GM19395 (cell line): ENCODE results near the gene TSPAN11.
"Not testable (repeated sequence)": the region's sequence is repeated elsewhere in the genome, so short reads cannot be mapped to it uniquely, and the experiment has no call there.

ENCODE experiments used
- ATAC-seq: cut with Tn5 transposase; IDR thresholded peaks from one replicate; pipeline ENCODE4 v1.9.1; 2021; ENCODE audit warnings: mild to moderate bottlenecking, moderate library complexity; ENCODE audit not compliant: unreplicated experiment

Gene TSPAN11

GRCh38 chr12:31017535-31017934, 91.0 kb downstream of the TSPAN11 start:
- ATAC-seq: no peak

DNA sequence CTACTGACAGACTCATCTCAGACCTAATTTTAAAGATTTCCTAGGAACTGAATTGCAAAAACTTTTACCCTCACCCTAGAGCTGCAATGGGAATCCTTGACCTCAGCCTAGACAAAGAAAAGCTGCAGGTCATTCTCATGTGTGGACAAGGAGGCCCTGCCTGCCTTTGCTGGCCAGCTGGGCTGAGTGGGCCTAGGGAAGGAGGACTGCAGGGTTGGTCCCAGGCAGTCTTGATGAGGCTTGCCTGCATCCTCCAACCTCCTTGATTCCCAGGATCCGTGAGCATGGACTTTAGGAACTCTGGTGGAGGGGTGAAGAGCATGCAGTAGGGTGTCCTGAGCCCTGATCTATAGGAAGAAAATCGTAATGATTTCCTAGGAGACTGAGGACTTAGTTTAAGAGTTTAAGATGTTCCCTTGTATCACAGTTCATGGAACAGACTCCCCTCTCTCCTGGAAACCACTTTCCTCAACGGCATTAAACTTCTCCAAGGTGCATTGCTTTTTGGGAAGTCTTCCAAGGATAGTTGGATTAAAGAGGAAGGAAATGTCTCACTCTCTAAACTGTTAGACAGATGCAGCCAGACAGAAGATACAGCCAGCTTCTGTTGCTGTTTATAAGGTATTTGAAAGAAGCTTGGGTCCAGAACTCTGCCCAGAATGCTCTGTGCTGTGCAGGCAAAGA, 91.7 kb downstream of the TSPAN11 start:
- no peak for ATAC-seq

DNA sequence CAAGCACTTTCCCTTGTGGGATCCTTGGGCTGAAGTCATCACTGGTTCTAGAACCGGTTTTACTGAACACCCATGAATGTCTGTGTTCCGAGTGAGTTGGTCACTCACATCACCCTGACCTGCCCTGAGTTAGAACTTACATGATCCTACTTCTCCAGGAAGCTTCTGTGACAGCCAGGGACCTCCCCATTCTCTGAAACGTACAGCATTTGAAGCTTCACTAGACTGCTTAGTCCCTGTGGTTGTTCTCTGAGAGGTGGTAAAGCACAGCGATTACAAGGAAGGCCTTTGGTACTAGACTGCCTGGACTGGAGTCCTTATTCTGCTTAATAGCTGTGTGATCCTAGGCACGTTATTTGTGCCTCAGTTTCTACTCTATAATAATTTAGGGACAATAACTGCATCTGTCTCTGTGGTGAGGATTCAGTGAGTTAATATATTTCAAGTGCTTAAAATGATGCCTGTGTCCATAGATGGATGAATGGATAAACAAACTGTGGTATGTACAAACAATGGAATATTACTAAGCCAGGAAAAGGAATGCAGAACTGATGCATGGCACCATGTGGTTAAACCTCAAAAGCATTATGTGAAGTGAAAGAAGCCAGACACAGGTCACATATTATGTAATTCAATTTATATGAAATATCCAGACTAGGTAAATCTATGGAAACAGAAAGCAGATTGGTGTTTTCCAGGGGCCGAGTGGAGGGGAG, 92.4 kb downstream of the TSPAN11 start:
- ATAC-seq: no peak

DNA sequence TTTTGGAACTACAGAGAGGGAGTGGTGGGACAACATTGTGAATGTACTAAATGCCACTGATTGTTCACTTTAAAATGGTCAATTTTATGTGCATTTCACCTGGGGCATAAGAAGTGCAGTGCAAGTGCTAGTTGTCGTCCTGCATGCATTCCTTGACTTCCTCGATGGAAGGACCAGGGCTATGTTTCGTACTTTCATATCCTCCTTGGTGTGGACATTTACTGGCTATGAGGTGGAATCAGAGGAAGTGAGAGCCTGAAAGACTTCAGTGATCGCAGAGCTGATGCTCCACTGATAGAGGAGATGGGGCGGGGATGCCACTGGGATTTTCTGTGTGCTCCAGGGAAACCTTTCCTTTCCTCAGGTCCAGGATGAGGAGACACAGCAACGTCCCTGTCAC, 93.0 kb downstream of the TSPAN11 start:
- ATAC-seq: no peak

- no peak for ATAC-seq
Measured at GRCh38 chr12:31019976-31020375, 93.4 kb downstream of the TSPAN11 start.

- no peak for ATAC-seq
Measured at GRCh38 chr12:31020385-31021166, 94.0 kb downstream of the TSPAN11 start.

DNA sequence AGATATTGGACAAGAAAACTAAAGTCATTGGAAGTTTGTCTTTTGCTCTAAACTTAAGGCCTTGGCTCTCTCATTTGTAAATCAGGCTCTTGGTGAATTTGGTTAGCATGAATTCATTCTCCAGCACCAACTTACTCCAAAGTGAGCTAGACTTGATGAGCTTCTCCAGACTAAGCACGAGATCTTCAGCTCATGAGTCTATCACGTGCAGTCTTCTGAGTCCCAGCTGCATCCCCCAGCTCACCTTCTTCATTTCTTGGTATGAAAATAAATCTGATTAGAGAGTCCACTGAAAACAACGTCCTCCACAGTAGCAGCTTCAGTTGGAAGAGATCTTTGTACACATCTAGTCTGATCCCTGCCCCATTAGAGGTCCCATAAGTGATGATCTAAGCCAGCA, 94.6 kb downstream of the TSPAN11 start:
- ATAC-seq: no peak

- no peak for ATAC-seq
Measured at GRCh38 chr12:31021809-31022494, 95.4 kb downstream of the TSPAN11 start.

GRCh38 chr12:31023271-31023724, 96.8 kb downstream of the TSPAN11 start:
- ATAC-seq: no peak

DNA sequence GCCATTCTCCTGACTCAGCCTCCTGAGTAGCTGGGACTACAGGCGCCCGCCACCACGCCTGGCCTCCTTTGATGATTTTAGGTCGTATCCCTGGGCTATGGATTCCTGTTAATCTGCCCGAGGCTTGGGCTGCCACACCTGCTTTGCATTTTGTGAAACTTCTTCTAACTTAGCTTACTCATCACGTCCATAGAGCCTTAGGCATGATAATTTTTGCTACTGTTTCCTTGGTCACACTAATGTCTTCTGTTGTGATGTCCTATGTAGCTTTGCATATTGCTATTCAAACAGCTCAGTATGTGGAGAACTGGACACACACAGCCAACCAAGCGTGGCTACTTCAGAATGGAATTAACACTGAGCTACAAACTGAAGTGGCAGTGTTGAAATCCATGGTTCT, 99.7 kb downstream of the TSPAN11 start:
- ATAC-seq: no peak

DNA sequence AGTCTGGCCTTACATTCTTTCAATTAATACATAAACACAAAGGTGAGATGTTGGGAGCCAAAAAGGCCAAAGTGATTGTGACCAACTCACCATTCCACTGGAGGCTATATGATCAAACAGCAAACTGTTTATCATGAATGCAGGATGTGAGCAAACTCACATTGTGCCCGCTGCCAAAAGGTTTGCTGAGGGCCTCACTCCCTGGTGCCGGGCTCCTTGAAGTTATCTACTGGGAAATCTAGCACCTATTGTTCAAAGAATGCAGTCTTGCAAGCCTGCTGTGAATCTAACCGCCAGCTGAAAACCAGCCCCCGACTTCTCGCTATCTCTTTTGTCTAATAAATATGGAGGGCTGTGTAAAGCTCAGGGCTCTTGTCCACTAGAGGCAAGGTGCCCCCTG, 100.5 kb downstream of the TSPAN11 start:
- ATAC-seq: not testable (repeated sequence)

GRCh38 chr12:31029468-31029867, 102.9 kb downstream of the TSPAN11 start:
- no peak for ATAC-seq

DNA sequence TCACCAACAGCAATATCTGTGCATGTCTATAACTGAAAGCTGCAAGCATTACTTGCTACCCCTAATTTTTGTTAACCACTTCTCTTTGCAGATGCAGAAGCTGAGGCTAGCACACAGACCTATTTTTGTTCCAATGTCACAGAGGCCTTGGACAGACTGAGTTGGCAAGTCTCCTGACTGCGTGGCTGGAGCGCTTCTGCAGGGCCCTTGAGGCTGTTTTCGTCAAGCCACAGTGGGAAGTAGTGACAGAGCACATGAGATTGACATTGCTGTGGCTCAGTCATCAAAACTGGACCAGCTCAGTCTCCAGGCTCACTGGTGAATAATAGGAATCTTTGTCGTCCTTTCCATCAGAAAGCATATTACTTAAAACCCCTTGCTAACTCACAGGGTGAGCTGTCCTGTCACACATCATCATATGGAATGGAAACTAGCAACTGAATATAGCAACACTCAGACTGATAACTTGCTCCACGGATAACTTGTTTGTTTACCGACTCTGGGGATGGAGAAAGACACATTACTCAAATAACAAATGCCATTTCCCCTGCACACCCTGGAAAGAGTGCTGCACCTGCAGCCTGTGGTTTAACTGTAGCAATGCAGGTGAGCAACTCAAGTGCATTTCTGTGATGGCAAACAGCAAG, 103.5 kb downstream of the TSPAN11 start:
- no peak for ATAC-seq

DNA sequence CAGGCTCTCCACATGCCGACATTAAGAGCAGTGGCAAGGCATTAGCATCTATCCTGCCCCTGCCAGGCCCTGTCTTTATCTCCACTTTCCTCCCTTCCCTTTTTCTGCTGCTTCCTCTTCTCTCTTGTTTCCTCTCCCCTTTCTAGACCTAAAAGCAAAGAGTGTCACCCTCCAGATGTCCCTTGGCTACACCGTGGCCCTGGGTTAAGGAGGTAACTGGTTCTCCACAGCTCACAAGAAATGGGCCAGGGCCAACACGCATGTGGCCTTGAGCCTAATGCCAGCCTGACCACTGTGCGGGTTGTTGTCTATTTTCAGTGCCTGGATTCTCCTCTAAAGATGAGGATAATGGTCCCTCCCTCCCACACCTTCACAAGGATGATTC, 105.4 kb downstream of the TSPAN11 start:
- ATAC-seq: no peak

- ATAC-seq: no peak
Measured at GRCh38 chr12:31033146-31033545, 106.6 kb downstream of the TSPAN11 start.

DNA sequence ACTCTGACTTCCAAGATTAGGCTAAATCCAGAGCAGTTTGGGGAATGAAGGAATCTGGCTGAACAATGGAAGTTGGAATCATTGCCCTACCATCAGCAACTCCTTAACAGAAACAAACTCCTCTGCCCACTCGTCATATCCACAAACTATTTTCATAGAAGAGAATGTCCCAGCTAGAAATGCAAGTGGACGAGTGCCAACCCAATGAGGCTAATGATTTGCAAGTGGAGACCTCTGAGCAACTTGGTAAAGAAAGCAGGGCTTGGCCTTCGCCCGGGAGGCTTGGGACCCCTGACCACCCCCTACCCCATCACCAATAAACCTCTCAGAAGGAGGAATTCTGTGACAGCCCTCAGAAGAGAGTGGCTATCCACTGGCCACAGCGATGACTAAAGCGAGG, 107.1 kb downstream of the TSPAN11 start:
- no peak for ATAC-seq

GRCh38 chr12:31034372-31034771, 107.8 kb downstream of the TSPAN11 start:
- ATAC-seq: no peak

DNA sequence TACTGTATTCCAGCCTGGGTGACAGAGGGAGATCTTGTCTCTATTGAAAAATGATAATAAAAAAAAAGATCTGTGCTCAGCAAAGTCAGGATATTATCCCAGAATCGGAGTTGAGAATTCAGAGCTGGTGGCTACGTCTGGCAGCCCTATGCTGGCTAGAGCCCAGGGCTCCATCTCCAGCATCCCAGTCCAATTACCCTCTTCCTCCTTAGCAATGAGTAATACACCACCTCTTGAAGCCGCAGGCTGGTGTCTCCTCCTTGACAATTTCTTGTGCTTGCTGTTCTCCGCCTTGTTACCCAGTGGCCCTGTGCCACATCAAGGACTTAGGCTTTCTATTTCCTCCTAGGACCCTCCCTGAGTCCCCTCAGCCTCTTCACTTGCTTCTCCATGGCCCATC, 108.7 kb downstream of the TSPAN11 start:
- no peak for ATAC-seq

GRCh38 chr12:31035967-31036665, 109.6 kb downstream of the TSPAN11 start:
- no peak for ATAC-seq

DNA sequence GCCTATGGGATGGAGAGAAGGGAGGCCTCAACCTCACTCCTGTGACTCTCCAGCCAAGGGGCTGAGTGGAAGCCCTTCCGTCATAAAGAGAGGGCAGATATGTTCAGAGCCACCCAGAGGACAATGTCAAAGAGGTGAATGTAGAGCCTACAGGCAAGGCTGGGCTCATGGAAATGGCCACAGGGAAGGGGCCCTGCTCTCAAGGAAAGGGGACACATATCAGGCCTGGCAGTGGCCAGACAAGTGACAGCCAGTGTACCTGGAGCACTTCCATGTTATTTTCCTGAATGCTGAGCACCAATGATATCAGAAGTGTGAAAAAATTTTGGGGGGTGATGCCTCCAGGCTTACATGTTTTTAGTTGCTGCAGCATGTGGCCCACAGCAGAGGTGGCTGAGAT, 110.5 kb downstream of the TSPAN11 start:
- no peak for ATAC-seq
